ENCODE measurements around the gene ZNF627.
"Not testable (repeated sequence)": the region's sequence is repeated elsewhere in the genome, so short reads cannot be mapped to it uniquely, and the experiment has no call there.

The ZNF627 gene

DNA sequence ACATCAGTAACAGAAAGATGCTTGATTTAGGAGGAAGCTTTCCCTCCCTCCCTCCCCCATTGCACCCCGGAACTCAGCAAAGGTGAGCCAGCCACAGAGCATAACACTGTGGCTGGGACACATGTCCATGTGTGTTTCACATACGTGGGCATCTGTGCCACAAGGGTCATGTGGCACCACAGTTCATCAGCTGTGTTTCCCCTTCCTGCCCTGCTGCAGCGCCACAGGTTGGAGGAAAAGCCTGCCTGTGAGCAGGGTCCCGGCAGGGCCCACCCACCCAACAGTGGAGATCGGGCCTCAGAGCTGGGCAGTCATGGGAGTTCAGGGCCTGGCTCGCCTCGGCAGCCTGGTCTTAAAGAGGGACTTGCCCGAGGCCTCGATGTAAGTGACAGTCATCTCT, 22.6 kb upstream of the ZNF627 start:
- no peak for DNase-seq (ENCODE audit: low read depth)

DNA sequence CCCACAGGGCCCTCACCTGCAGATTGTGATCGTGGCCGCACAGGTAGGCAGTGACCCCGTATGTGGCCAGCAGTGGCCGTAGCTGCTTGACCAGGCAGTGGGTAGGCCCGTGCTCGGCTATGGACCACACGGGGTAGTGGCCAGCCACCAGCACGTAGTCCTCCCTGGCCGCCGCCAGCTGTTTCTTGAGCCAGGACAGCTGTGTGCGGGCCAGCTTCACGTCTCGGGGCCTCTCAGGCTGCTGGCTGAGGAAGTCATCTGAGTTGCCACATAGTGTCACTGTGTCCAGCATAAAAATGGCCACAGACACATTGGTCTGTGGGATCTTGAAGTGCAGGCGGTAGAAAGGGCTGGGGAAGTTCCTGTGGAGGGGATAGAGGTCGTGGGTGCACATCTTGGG, 21.1 kb upstream of the ZNF627 start:
- no peak for DNase-seq (ENCODE audit: low read depth)

DNA sequence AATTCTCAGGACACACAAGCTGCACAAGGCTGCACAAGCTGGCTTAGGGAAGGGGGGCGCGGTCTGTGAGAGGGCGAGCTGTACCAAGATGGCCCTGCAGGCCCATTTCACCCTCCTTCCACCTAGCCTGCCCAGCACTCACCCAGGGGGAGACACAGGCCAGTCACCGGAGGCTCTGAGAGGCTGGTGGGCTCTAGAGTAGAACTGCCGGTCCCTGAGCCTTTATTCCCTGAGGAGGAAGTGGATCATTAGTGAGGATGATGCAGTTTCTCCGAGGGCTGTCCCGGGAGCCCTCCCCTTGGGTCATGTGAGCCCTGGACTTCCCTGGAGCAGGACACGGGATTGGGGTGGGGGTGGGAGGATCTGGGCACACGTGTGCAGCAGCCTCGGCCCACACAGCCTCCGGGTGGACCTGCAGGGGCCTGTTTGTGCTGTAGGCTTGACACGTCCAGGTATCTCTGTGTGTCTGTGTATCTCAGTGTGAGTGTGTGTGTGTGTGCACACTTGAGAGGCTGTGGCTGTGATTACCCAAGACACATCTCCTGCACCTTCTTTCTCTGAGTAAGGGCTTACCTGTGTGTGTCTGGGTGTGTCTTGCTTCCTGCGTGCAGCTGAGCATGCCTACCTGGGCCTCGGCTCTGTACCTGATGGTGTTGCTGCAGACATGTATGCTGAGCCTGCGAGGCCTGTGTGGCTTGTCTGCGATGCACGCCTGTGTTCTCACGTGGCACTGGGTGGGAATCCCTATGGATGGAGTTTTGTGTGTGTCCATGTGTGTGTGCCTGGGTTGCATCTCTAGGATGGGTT, 19.6 kb upstream of the ZNF627 start, which contains the start of gene ACP5:
ACP5 (minus strand) TSS at position 195 of the 807 bp plus-strand sequence. CDS start 328 bp downstream, outside the sequence.
- no peak for DNase-seq (ENCODE audit: low read depth)

DNA sequence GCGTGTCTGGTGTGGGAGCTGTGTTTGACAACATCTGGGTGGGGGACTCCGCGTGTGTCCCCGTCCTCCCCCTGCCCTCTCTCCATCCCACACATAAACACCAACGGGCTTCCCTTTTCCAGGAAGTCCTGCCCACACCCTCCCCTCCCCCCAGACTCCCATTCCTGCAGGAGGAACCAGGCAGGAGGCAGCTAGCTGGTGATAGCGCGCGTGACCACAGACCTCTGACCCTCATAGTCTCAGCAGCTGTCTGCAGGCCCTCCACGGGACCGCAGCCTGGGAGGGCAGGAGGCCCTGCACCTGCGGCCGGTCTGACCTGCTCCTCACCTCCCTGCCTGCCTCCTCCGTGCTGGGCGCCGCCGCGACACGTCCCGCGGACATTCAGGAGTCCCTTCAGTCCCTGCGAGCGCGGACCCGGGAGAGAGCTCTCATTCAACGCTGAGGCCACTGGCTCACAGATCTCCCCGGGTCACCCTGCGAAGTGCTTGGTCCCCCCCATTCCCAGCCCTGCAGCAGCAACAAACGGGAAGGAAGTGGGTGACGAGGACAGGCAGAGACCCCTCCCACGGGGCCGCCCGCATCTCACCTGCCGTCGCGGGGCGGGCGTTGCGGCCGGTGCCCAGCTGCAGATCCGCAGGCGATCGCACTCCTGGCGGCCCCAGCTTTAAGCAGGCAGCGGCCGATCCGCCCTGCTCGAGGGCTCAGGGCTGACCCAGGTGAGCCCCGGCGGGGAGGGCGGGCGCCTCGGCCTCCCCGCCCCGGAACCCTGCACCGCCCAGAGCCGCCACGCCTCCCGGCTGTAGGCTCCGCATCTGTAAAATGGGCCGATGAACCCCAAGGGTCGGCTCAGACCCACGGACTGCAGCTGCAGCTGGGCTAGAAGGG, 18.8 kb upstream of the ZNF627 start:
- no peak for DNase-seq (ENCODE audit: low read depth)

DNA sequence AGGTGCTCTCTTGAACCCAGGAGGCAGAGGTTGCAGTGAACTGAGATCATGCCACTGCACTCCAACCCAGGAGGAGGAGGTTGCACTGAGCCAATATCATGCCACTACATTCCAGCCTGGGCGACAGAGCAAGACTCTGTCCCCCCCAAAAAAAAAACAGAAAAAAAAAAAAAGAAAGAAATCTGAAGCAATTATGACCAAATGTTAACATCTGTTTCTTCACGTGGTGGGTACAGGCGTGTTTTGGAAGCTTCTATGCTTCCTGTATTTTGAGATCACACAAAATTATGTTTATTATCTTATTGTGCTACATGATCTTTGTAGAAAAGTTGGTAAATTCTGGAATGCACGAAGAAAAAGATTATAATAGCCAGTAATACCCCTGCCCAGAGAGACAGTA, 17.2 kb upstream of the ZNF627 start:
- DNase-seq (ENCODE audit: low read depth) = no peak

DNA sequence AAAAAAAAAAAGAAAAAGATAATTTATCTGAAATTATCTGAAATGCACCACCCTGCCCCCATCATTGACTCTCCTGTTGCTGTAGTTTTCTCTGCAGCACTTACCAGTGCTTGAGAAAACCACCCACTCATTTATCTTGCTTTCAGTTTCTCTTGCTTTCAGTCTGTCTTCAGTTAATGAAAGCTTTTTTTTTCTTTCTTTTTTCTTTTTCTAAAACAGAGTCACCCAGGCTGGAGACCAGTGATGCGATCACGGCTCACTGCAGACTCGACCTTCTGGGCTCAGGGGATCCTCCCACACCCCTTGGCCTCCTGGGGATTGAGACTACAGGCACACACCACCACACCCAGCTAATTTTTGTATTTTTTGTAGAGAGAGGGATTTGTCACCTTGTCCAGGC, 15.5 kb upstream of the ZNF627 start:
- DNase-seq (ENCODE audit: low read depth) = no peak

DNA sequence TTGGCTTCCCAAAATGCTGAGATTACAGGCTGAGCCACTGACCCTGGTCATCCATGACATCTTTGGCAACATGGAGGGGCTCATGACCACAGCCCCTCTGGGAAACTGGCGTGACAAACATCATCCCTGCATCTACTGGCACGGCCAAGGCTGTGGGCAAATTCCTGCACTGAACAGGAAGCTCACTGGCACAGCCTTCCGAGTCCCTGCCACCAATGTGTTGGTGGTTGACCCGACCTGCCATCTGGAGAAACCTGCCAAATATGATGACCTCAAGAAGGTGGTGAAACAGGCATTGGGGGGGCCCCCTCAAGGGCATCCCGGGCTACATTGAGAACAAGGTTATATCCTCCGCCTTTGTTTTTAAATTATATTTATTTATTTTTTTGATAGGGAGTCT, 11.0 kb upstream of the ZNF627 start:
- no peak for DNase-seq (ENCODE audit: low read depth)

DNA sequence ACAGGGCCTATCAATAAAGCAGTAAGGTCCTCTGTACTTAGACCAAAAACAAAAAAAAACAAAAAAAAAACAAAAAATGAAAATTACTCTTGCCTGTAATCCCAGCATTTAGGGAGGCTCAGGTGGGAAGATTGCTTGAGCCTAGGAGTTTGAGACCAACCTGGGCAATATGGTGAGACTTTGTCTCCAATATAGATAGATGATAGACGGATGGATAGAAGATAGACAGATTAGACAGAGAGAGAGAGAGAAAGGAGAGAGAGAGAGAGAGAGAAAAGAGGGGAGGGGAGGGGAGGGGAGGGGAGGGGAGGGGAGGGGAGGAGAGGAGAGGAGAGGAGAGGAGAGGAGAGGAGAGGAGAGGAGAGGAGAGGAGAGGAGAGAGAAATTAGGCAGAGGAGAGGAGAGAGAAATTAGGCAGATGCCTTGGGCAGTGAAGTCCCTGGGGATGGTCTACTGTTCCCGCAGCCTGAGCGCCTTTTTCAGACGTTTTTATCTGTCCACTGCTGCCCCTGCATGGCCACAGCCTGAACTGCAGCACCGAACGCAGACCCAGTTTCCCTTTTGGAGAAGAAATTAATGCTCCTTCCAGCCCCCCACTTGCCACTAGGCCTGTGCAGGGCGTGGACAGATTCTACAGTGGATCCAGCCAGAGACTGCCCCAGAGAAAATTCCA, 9.8 kb upstream of the ZNF627 start:
- DNase-seq (ENCODE audit: low read depth) = peak; percentile 63

DNA sequence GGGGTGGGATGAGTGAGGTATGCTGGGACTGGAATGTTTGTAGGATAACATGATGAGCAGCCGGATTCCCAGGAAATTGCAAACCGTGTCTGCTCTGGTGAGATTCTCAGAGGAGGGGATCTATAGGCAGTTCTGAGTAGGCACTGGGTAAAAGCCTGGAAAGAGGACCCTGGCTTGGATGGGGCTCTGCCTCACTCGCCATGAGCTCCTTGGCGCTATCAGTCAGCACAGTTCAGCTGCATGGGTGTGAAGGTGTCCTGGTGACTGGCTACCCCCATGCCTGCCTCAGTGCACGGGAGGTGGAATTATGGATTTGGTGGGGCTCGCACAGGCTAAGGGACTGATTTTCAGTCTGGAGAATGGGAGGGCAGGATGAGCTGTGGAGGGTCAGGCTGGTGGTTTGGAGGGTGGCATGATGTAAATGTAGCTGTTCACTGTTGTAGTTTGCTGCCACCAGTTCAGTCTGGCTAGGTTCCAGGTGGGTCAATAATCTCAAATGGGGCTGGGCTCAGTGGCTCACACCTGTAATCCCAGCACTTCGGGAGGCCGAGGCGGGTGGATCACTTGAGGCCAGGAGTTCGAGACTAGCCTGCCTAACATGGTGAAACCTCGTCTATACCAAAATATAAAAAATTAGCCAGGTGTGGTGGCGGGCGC, 9.2 kb upstream of the ZNF627 start:
- DNase-seq (ENCODE audit: low read depth) = no peak

DNA sequence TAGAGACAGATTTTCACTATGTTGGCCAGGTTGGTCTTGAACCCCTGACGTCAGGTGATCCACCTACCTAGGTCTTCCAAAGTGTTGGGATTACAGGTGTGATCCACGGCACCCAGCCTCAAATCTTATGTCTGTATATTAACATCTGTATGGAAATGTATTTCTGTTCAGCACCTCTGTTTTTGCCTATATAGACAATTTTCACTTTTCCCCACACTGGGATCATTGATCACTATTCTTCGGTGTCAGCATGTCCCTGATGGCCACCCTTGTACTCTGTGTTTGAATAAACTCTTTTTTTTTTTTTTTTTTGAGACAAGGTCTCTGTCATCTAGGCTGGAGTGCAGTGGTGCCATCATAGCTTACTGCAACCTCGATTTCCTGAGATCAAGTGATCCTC, 3.2 kb upstream of the ZNF627 start:
- no peak for DNase-seq (ENCODE audit: low read depth)

DNA sequence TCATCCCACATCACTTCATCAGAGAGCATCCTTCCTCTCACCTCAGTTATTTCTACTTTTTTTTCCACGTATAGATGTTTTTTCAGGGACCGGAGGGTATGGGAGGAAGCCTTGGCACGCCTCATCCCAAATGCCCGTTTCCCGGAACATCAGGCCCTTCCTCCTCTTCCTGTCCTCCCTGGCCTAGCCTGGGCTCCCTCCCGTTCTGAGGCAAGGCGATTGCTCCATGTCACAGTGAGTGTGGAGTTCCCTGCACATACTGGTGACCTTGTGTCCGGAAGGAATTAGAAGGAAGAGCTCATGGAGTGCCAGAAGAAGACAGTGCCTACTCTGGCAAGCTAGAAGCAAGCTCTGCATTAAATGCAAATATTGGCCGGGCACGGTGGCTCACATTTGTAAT, 1.1 kb upstream of the ZNF627 start:
- DNase-seq (ENCODE audit: low read depth) = no peak

DNA sequence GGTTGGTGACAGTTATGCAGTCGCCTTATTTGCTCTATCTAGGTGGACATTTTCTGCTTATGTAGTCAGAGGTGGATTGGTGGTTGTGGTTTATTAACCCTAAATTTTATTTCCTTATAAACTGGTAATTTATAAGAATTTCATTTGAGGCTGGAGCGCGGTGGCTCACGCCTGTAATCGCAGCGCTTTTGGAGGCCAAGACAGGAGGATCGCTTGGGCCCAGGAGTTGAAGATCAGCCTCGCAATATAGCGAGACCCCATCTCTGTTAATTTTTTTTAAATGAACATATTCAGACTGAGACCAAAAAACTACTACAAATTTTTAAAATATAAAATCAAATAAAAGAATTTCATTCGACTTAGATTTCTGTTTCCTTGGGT, 810 bp downstream of the ZNF627 start:
- DNase-seq (ENCODE audit: low read depth) = no peak

DNA sequence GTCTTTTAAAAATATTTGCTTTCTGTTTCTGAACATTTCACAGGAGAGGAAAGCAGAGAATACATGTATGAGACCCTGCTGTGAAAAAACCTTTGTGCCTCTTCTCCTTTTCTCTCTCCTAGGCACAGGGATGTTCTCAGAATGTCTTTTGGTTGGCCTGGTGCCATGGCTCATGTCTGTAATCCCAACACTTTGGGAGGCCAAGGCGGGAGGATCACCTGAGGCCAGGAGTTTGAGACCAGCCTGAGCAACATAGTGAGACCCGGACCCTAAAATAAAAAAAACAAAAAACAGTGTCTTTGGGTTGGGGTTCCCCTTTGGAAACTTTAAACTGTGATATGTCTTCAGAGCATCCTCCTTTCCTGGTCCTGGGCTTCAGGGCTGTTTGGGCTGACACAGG, 1.5 kb downstream of the ZNF627 start:
- DNase-seq (ENCODE audit: low read depth) = no peak

DNA sequence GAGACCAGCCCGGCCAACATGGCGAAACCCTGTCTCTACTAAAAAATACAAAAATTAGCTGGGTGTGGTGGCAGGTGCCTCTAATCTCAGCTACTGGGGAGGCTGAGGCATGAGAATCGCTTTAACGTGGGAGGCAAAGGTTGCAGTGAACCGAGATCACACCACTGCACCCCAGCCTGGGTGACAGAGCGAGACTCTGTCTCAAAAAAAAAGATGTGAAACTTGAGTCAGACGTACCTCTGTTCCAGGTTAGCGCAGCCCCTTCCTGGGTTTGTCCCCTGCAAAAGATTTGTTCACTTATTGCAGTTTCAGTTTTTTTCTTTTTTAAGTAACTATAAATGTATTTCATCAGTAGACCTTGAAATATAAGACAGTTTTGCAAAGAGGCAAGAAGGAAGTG, 2.4 kb downstream of the ZNF627 start:
- not testable (repeated sequence) for DNase-seq (ENCODE audit: low read depth)

DNA sequence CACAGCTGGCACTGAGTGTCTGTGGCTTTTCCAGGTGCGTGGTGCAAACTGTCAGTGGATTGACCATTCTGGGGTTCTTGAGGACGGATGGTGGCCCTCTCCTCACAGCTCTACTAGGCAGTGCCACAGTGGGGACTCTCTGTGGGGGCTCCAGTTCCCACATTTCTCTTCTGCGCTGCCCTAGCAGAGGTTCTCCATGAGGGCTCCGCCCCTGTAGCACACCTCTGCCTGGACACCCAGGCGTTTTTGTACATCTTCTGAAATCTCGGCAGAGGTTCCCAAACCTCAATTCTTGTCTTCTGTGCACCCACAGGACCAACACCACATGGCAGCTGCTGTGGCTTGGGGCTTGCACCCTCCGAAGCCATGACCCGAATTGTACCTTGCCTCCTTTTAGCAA, 9.2 kb downstream of the ZNF627 start:
- DNase-seq (ENCODE audit: low read depth) = no peak

DNA sequence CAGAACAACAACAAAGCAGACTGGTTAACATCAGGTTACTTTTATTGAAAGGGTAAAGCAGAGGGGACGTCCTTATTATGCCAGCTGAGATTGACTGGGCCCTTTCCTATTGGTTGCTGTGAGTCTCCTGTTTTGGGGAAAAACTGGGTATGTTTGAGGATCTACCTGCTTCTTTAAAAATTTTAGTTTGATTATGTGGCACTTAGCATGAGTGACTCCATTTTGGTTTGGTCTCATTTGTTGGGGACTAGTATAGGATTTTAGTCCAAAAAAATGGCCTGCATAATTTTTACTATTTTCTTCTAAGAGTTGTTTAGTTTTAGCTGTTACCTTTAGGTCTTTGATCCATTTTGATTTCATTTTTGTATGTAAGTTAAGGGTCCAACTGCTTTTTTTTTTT, 14.4 kb downstream of the ZNF627 start:
- DNase-seq (ENCODE audit: low read depth) = no peak

DNA sequence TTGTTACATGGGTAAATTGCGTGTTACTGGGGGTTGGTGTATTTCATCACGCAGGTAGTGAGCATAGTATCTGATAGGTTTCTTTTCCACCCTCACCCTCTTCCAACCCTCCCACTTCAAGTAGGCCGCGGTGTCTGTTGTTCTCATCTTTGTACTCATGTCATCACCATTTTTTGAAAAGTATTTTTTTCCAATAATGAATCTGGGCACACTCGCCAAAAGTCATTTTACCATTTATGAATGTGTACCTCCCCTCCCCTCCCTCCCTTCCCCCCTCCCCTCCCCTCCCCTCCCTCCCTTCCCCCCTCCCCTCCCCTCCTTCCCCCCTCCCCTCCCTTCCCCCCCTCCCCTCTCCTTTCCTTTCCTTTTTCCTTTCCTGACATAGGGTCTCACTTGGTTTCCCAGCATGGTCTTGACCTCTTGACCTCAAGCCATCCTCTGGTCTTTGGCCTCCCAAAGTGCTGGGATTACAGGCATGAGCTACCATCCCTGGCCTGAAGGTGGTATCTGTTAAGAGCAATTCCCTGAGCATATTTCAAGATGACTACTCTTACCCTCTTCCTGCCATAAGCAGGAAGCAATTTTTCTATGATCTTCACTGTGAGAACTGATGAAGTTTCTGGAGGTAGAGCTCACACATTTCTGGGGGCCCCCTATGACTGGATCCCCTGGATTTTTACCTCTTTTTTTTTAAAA, 15.7 kb downstream of the ZNF627 start:
- no peak for DNase-seq (ENCODE audit: low read depth)

DNA sequence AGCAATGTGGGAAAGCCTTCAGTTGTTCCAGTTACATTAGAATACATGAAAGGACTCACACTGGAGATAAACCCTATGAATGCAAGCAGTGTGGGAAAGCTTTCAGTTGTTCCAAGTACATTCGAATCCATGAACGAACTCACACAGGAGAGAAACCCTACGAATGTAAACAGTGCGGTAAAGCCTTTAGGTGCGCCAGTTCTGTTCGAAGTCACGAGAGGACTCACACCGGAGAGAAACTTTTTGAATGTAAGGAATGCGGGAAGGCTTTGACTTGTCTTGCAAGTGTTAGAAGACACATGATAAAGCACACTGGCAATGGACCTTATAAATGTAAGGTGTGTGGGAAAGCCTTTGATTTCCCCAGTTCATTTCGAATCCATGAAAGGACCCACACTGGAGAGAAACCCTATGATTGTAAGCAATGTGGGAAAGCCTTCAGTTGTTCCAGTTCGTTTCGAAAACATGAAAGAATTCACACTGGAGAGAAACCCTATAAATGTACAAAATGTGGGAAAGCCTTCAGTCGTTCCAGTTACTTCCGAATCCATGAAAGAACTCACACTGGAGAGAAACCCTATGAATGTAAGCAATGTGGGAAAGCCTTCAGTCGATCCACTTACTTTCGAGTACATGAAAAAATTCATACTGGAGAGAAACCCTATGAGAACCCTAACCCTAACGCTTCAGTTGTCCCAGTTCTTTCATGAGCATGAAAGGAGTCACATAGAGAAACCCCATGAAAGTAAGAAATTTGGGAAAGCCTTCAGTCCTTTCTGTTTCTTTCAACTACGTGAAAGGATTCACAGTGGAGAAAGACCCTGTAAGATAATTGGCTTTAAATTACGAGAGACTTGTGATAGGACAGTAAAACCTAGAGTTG, 20.1 kb downstream of the ZNF627 start:
- no peak for DNase-seq (ENCODE audit: low read depth)

DNA sequence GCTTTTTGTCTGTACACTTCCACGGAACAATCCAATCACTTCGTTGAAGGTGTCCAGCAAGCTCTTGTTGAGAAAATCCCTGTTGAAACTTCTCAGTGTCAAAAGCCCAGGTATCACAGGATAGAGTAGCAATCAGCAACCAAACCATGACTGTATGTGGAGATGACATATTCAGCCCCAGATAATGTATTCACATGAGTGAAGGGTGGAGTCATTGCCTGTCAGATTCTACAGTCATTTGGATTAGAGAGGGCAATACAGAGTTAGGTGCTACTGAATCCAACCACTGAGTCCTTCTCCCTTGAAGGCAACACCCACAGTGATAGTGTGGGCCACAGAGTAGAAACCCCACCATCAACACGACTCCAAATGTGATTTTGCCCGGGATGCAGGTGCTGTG, 23.3 kb downstream of the ZNF627 start:
- DNase-seq (ENCODE audit: low read depth) = no peak

DNA sequence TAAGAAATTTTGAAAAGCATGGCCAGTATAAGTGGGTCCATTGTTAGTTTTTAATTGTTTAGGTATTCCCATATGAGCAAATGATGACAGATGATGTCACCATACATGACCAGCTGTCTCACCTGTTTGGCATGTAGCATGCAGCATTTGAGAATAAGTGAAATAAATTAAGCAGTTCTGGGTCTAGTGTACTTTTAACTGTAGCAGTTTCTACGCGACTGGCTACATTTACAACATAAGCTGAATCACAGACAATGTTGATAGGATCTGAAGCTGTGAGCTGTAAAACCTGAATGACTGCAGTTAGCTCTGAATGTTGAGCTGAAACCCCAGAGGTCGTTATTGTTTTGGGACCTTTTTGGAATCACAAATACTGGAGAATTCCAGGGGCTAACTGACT, 25.1 kb downstream of the ZNF627 start:
- DNase-seq (ENCODE audit: low read depth) = not testable (repeated sequence)

DNA sequence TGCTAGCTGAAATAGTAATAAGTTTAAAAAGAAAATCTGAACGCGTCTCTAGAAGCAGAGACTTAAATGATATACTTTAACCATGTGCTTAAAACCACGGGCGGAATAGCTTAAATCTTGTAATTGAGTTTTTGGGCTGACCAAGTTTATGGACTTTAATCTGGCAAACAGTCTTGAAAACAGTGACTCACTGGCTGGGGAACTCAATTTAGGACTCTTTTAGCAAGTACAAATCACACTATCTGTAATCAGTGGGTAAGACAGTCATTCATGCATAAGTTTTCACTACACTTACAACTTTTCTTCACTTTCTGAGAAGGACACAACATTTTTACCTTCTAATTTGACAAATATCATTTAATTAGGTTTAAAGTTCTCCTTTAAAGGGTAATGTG, 26.8 kb downstream of the ZNF627 start:
- no peak for DNase-seq (ENCODE audit: low read depth)

Data from stimulated activated CD8-positive, alpha-beta memory T cell treated with anti-CD3 and anti-CD28 coated beads, Interleukin-15, amount 100 ng/mL, for 1 hour (primary cell).